ENCODE data around the gene KTI12.

GRCh38 chr1:52060822-52061221, 27.2 kb upstream of the KTI12 start:
- TF ChIP-seq POLR2A (IDR thresholded peaks at IDR 0.05), result no peak
- no peak for TF ChIP-seq CTCF (IDR thresholded peaks at IDR 0.05)
